ENCODE data around the gene FBXW4.

- TF ChIP-seq POLR2A (IDR thresholded peaks at IDR 0.05) (no peak), CTCF (IDR thresholded peaks at IDR 0.05) (no peak)
Measured at GRCh38 chr10:101564490-101564991, 130.4 kb downstream of the FBXW4 start.

All from prostate gland (tissue), 2 donors.